Measurements from ENCODE around the gene BCAS3. TPM values are rescaled to one million over a fixed set of nuclear protein-coding genes. Genes with fewer than 3 reads are reported as not detected.

The BCAS3 gene
- total RNA-seq, 1 experiment from 2014 or later = 26.3 TPM

- TF ChIP-seq CTCF (IDR thresholded peaks at IDR 0.05 in 2 of 3, conservative IDR thresholded peaks at IDR 0.05 in 1 of 3; ENCODE audit: borderline replicate concordance in 1 of 3, insufficient read depth in 1 of 3, low read depth in 2 of 3, low read length in 2 of 3) = no peak
- no peak for TF ChIP-seq SIN3A (IDR thresholded peaks at IDR 0.05; ENCODE audit: low read depth)
- no peak for TF ChIP-seq REST (IDR thresholded peaks at IDR 0.05; ENCODE audit: low read depth)
- no peak for TF ChIP-seq POLR2A (IDR thresholded peaks at IDR 0.05; ENCODE audit: borderline replicate concordance, extremely low read depth, insufficient read depth, insufficient read length)
- no peak for TF ChIP-seq SRF (IDR thresholded peaks at IDR 0.05; ENCODE audit: low read depth)
- no peak for TF ChIP-seq TCF7L2 (IDR thresholded peaks at IDR 0.05; ENCODE audit: borderline replicate concordance, extremely low read depth, insufficient read depth, insufficient read length)
- no peak for TF ChIP-seq CEBPB (IDR thresholded peaks at IDR 0.05; ENCODE audit: low read depth)
These were observed 553.5 kb downstream of the BCAS3 start (continued) for GRCh38 chr17:61230972-61231820.

- POLR2A ChIA-PET = no interaction called here
These were observed 555.2 kb downstream of the BCAS3 start for GRCh38 chr17:61232871-61233270.

More at GRCh38 chr17:61232871-61233270, 555.2 kb downstream of the BCAS3 start:
- H3K4me3 ChIP-seq (replicated peaks in 1 of 2; ENCODE audit: low read depth in 1 of 2, low read length in 2 of 2) = no peak overlapping the region
- 0 out of 4 replicates have a peak, but pooled peaks cover 0 to 5% of the 10 kb centered on the region in 2 experiments for H3K9me3 ChIP-seq (ENCODE audit: control insufficient read depth in 1 of 2, insufficient read depth in 1 of 2, low read depth in 1 of 2, low read length in 2 of 2)
- no peaks in the 10 kb centered on the region for H3K9me2 ChIP-seq (ENCODE audit: insufficient read depth)
- no peak for DNase-seq (ENCODE audit: low read depth, low spot score)
- H3K4me1 ChIP-seq (ENCODE audit: control insufficient read depth in 1 of 2, insufficient read depth in 2 of 2, low read length in 2 of 2) = no peaks in the 10 kb centered on the region
- no TSS peak for BruUV-seq (replicated peaks)
- TF ChIP-seq JUND (IDR thresholded peaks at IDR 0.05) (no peak), MAX (IDR thresholded peaks at IDR 0.05) (no peak), RAD21 (IDR thresholded peaks at IDR 0.05; ENCODE audit: low read depth) (no peak), ZNF274 (IDR thresholded peaks at IDR 0.05; ENCODE audit: low read depth, low read length) (no peak), CTCF (IDR thresholded peaks at IDR 0.05 in 2 of 3, conservative IDR thresholded peaks at IDR 0.05 in 1 of 3; ENCODE audit: borderline replicate concordance in 1 of 3, insufficient read depth in 1 of 3, low read depth in 2 of 3, low read length in 2 of 3) (no peak), CEBPB (IDR thresholded peaks at IDR 0.05; ENCODE audit: low read depth) (no peak), ATF3 (IDR thresholded peaks at IDR 0.05) (no peak), SIN3A (IDR thresholded peaks at IDR 0.05; ENCODE audit: low read depth) (no peak), CBX3 (IDR thresholded peaks at IDR 0.05; ENCODE audit: low read depth) (no peak)
- ChIA-PET CTCF (no interaction called here), RAD21 (ENCODE audit: low non-redundant PET in 1 of 2, low total read pairs in 2 of 2, uncharacterized antibody in 2 of 2, unreplicated experiment in 2 of 2) (no interaction called here)
- H3K27me3 ChIP-seq (ENCODE audit: insufficient read depth, low read length) = no peaks in the 10 kb centered on the region
- intact Hi-C loops (cut with micrococcal nuclease) = no loop called here
- no peaks in the 10 kb centered on the region for H3K36me3 ChIP-seq (ENCODE audit: control insufficient read depth in 1 of 2, insufficient read depth in 2 of 2, low read length in 2 of 2)
- ATAC-seq = no peak
- no peak overlapping the region for H3K9ac ChIP-seq (ENCODE audit: low read length)
- no peaks in the 10 kb centered on the region for H3K79me2 ChIP-seq (ENCODE audit: insufficient read depth, low read length)
- H4K20me1 ChIP-seq (ENCODE audit: insufficient read depth) = no peaks in the 10 kb centered on the region
- H2AFZ ChIP-seq (ENCODE audit: low read depth, low read length, poor library complexity, severe bottlenecking) = no peak overlapping the region
- no peak overlapping the region for H3K4me2 ChIP-seq (ENCODE audit: low read length)
- H3K27ac ChIP-seq (ENCODE audit: low read depth, low read length) = no peak overlapping the region

Measured in HCT116 (cell line).